Measurements from ENCODE around the gene CYP4F8. TPM values are rescaled to one million over a fixed set of nuclear protein-coding genes. Genes with fewer than 3 reads are reported as not detected.

CYP4F8 gene
- total and polyA plus RNA-seq, 2 of the 8 experiments (the other 6 are each of a cell fraction or from before 2014, with no cell fraction given): not detected

GRCh38 chr19:15675560-15675959 is 60.5 kb downstream of the CYP4F8 start:
- Histone ChIP-seq H3K23ac (ENCODE audit: insufficient read length) (no peak overlapping the region), H2BK20ac (ENCODE audit: low read length) (no peak overlapping the region), H2BK5ac (ENCODE audit: low read depth, low read length) (no peak overlapping the region), H2AFZ (ENCODE audit: low read length) (no peak overlapping the region), H2AK5ac (ENCODE audit: low read depth, low read length) (no peak overlapping the region), H3K4me2 (ENCODE audit: insufficient read depth in 1 of 2, low read depth in 2 of 2, low read length in 2 of 2) (no peak overlapping the region), H3K9me3 (ENCODE audit: insufficient read depth in 2 of 2, low read depth in 1 of 2, low read length in 1 of 2) (peaks cover 56 to 80% of the 10 kb centered on the region in 2 experiments), H3K27me3 (replicated peaks in 1 of 4; ENCODE audit: control insufficient read depth in 3 of 4, extremely low read depth in 1 of 4, insufficient read depth in 3 of 4, low read length in 3 of 4) (no peaks in the 10 kb centered on the region), H2BK15ac (ENCODE audit: low read length) (no peak overlapping the region), H4K91ac (replicated peaks; ENCODE audit: insufficient read length, low read length) (no peak overlapping the region), H4K8ac (ENCODE audit: extremely low read depth, insufficient read depth, low read length) (no peak overlapping the region), H3K27ac (ENCODE audit: low read depth, low read length) (no peak overlapping the region), H3K4me1 (replicated peaks in 1 of 4; ENCODE audit: control insufficient read depth in 3 of 4, insufficient read depth in 4 of 4, low read length in 3 of 4) (no peaks in the 10 kb centered on the region), H3K18ac (ENCODE audit: extremely low read depth, low read length) (no peak overlapping the region), H4K20me1 (replicated peaks in 1 of 2; ENCODE audit: control insufficient read depth in 1 of 2, insufficient read depth in 2 of 2, low read length in 2 of 2) (no peaks in the 10 kb centered on the region), H4K5ac (ENCODE audit: insufficient read length, low read depth, low read length) (no peak overlapping the region), H3K4ac (replicated peaks; ENCODE audit: insufficient read length, low read depth, low read length) (no peak overlapping the region), H3K79me1 (ENCODE audit: low read depth, low read length) (no peaks in the 10 kb centered on the region), H3K9ac (replicated peaks in 1 of 4; ENCODE audit: extremely low read depth in 1 of 4, low read depth in 3 of 4, low read length in 3 of 4) (no peak overlapping the region), H3K23me2 (ENCODE audit: low read depth, low read length) (no peaks in the 10 kb centered on the region; the same call in 1 of the 2 replicates), H3K79me2 (ENCODE audit: control insufficient read depth in 1 of 2, insufficient read depth in 2 of 2, low read length in 2 of 2) (no peaks in the 10 kb centered on the region), H2BK120ac (replicated peaks; ENCODE audit: low read depth, low read length) (no peak overlapping the region), H3K36me3 (ENCODE audit: control insufficient read depth in 2 of 4, insufficient read depth in 4 of 4, low read length in 3 of 4) (no peaks in the 10 kb centered on the region), H2BK12ac (ENCODE audit: low read depth, low read length) (no peak overlapping the region), H3K56ac (replicated peaks; ENCODE audit: insufficient read length, low read depth, low read length) (no peak overlapping the region), H3K14ac (ENCODE audit: insufficient read length) (no peak overlapping the region), H3K4me3 (ENCODE audit: extremely low read depth in 1 of 4, insufficient read depth in 2 of 4, low read depth in 3 of 4, low read length in 4 of 4) (no peak overlapping the region)
- POLR2A ChIA-PET (ENCODE audit: partially characterized antibody): no interaction called here
- WGBS, 2 experiments (ENCODE audit: extremely low coverage in 1 of 2, insufficient coverage in 1 of 2, insufficient read length in 1 of 2, insufficient replicate concordance in 2 of 2, low coverage in 1 of 2, low lambda C conversion rate in 2 of 2, missing lambda C conversion rate in 1 of 2): 56% methylated on average over 3 of the region's 3 CpGs; no CpG with 5 or more reads in 1 of the 2 experiments
- TF ChIP-seq POU5F1 (IDR thresholded peaks at IDR 0.05; ENCODE audit: low read depth, low read length) (no peak), SRF (IDR thresholded peaks at IDR 0.05; ENCODE audit: low read depth, low read length) (no peak), BACH1 (IDR thresholded peaks at IDR 0.05; ENCODE audit: low read length) (no peak), KDM1A (IDR thresholded peaks at IDR 0.05; ENCODE audit: borderline replicate concordance, low read length) (no peak)
- TF ChIP-seq, protein P1, sequence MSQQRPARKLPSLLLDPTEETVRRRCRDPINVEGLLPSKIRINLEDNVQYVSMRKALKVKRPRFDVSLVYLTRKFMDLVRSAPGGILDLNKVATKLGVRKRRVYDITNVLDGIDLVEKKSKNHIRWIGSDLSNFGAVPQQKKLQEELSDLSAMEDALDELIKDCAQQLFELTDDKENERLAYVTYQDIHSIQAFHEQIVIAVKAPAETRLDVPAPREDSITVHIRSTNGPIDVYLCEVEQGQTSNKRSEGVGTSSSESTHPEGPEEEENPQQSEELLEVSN (IDR thresholded peaks at IDR 0.05): no peak
- FAIRE-seq (no peak), DNase-seq (ENCODE audit: low read depth in 1 of 2, low spot score in 2 of 2) (no peak)
- CTCF ChIA-PET (ENCODE audit: partially characterized antibody): no interaction called here
